Common myeloid progenitor, CD34-positive (primary cell): Measurements from ENCODE around the gene GAS2L1.

ENCODE experiments used
- CTCF ChIA-PET: fragments of 350-600 bp; sonication (Branson Sonifier 250); formaldehyde crosslinking; loops from one replicate; lab custom pipeline; 2021; ENCODE audit warnings: antibody characterized with exemption; lab: Charles Lee
- POLR2A ChIA-PET: fragments of 350-600 bp; sonication (Branson Sonifier 250); formaldehyde crosslinking; loops from one replicate; lab custom pipeline; 2021; ENCODE audit warnings: antibody characterized with exemption; lab: Charles Lee
- DNase-seq, 3 donors: peaks; one replicate each; pipeline versions ENCODE4 v3.0.0 to v3.0.0-alpha.2; 2013
- H3K27ac ChIP-seq, 2 experiments: 1 replicate in 1 of 2; 2 replicates in 1 of 2; pipeline ENCODE4 v1.7.0; 2013; ENCODE audit warnings: inconsistent platforms in 2 of 2, low read length in 2 of 2, mild to moderate bottlenecking in 2 of 2, low read depth in 1 of 2, moderate library complexity in 1 of 2; ENCODE audit not compliant: severe bottlenecking in 2 of 2, insufficient read depth in 1 of 2, poor library complexity in 1 of 2
- H3K27me3 ChIP-seq, 5 experiments: replicated peaks in 2 of 5; 1 replicate in 3 of 5; 2 replicates in 2 of 5; pipeline versions ENCODE4 v1.6.1 to v1.7.0; 2013; ENCODE audit warnings: low read length in 4 of 5, mild to moderate bottlenecking in 2 of 5, moderate library complexity in 2 of 5, inconsistent platforms in 1 of 5; ENCODE audit not compliant: insufficient read depth in 5 of 5, control insufficient read depth in 4 of 5
- H3K36me3 ChIP-seq, 4 experiments: 1 replicate in 2 of 4; 2 replicates in 2 of 4; pipeline versions ENCODE4 v1.6.1 to v1.7.0; 2013; ENCODE audit warnings: low read length in 3 of 4, control low read depth in 1 of 4, mild to moderate bottlenecking in 1 of 4; ENCODE audit not compliant: control insufficient read depth in 4 of 4, insufficient read depth in 4 of 4
- H3K4me1 ChIP-seq, 4 experiments: 1 replicate in 3 of 4; 2 replicates in 1 of 4; pipeline versions ENCODE4 v1.6.1 to v1.7.1; 2013; ENCODE audit warnings: low read length in 3 of 4, mild to moderate bottlenecking in 3 of 4, control low read depth in 1 of 4, inconsistent platforms in 1 of 4, moderate library complexity in 1 of 4; ENCODE audit not compliant: control insufficient read depth in 4 of 4, insufficient read depth in 4 of 4; ENCODE audit errors: control extremely low read depth in 1 of 4
- H3K4me3 ChIP-seq, 7 experiments: 1 replicate in 4 of 7; 2 replicates in 3 of 7; pipeline versions ENCODE4 v1.5.1 to v1.7.0; 2013; ENCODE audit warnings: mild to moderate bottlenecking in 7 of 7, low read length in 6 of 7, moderate library complexity in 6 of 7, inconsistent platforms in 2 of 7, low read depth in 2 of 7, control low read depth in 1 of 7; ENCODE audit not compliant: insufficient read depth in 4 of 7, control insufficient read depth in 1 of 7; ENCODE audit errors: extremely low read depth in 1 of 7
- H3K9me3 ChIP-seq, 5 experiments: 1 replicate in 4 of 5; 2 replicates in 1 of 5; pipeline versions ENCODE4 v1.6.1 to v1.7.1; 2013; ENCODE audit warnings: low read length in 4 of 5, mild to moderate bottlenecking in 2 of 5, inconsistent platforms in 1 of 5, low read depth in 1 of 5, moderate library complexity in 1 of 5; ENCODE audit not compliant: control insufficient read depth in 4 of 5, insufficient read depth in 2 of 5; ENCODE audit errors: control extremely low read depth in 1 of 5
- WGBS: methylation state at CpG from one replicate; pipeline ENCODE4 v1.1.5; 2013; ENCODE audit not compliant: insufficient coverage; 5-methylcytosine and 5-hydroxymethylcytosine counted together

The GAS2L1 gene

DNA sequence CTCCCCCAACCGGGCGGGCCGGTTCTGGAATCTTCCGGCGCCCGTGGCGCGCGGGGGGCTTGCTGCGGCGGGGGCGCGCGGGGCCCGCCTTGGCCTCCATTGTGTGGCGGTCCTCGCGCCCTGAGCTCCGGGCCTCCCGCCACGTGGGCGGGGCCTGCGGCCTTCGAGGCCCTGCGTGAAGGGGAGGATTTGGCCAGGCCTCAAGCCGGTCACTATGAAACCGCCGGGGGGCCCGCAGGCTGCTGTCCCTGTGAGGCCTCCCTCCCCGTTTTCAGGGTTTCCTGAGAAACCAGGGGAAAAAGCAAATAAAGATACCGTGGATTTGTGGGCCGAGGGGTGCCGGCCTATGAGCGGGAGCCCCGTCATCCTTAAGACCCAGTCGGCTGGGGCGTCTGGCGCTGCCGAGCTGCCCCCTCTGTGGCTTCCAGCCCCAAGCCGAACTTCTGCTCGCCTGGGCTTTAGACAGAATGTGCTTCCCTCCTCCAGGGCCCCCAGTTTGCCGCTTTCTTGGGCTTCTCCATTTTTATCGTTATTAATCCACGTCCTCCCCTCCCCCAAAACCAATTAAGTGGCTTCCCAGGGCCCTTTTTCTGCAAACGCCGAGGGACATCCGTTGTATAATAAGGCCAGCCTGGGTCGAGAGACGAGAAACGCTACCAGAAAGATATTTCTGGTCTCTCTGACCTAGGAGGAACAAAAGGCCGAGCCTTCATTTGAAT lies 37.8 kb upstream of the GAS2L1 start:
- peaks cover 31 to 58% (median 40%) of the 10 kb centered on the region in 4 experiments for H3K4me1 ChIP-seq
- CTCF ChIA-PET = interaction anchor here (0.8 to 1.3 kb wide), 2 partner anchors 8 to 18 kb away, joined by 3 read pairs; no protein-coding TSS in a partner anchor
- peaks cover 11 to 70% (median 29%) of the 10 kb centered on the region in 4 experiments for H3K36me3 ChIP-seq
- H3K9me3 ChIP-seq = no peaks in the 10 kb centered on the region
- peak overlapping the region; percentile 72 to 95 (median 89) for H3K4me3 ChIP-seq
- H3K27me3 ChIP-seq = no peaks in the 10 kb centered on the region
- H3K27ac ChIP-seq = peak overlapping the region; percentile 100
- WGBS = 0% methylated on average over 47 of the region's 51 CpGs
- POLR2A ChIA-PET = interaction anchor here (0.7 to 1.2 kb wide), 2 partner anchors 35 to 65 kb away, joined by 4 to 7 read pairs; no protein-coding TSS in a partner anchor
- DNase-seq = peak; percentile 33 to 75 (median 72)

DNA sequence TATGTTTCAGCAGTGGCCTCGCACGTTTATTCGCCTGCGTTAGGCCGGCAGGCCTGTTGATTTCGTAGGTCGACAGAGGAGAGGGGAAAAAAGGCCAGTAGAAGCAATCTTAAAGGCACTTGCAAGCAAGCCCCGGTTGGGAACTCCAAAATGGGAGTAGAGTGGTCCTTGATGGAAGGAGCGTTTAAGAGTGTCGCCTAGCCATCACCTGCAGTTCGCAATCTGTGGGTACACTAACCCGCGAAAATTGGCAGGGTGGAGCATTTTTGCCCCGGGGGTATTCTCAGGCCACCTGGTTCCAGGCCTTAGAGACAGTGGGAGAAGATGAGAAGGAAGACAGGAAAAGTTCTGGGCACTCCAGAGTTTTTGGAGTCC lies 37.2 kb upstream of the GAS2L1 start:
- Histone ChIP-seq H3K27me3 (no peaks in the 10 kb centered on the region), H3K36me3 (peaks cover 17 to 70% (median 31%) of the 10 kb centered on the region in 4 experiments), H3K9me3 (no peaks in the 10 kb centered on the region), H3K27ac (peak overlapping the region; percentile 100), H3K4me3 (peak overlapping the region; percentile 72 to 95 (median 89)), H3K4me1 (peaks cover 31 to 58% (median 40%) of the 10 kb centered on the region in 4 experiments)
- POLR2A ChIA-PET = interaction anchor here (1.2 kb wide), 1 partner anchor 66 kb away, joined by 4 read pairs; no protein-coding TSS in a partner anchor
- under 1% methylated on average over 14 of the region's 14 CpGs for WGBS
- CTCF ChIA-PET = interaction anchor here (1.0 kb wide), 1 partner anchor 23 kb away, joined by 3 read pairs; no protein-coding TSS in a partner anchor
- DNase-seq = no peak

DNA sequence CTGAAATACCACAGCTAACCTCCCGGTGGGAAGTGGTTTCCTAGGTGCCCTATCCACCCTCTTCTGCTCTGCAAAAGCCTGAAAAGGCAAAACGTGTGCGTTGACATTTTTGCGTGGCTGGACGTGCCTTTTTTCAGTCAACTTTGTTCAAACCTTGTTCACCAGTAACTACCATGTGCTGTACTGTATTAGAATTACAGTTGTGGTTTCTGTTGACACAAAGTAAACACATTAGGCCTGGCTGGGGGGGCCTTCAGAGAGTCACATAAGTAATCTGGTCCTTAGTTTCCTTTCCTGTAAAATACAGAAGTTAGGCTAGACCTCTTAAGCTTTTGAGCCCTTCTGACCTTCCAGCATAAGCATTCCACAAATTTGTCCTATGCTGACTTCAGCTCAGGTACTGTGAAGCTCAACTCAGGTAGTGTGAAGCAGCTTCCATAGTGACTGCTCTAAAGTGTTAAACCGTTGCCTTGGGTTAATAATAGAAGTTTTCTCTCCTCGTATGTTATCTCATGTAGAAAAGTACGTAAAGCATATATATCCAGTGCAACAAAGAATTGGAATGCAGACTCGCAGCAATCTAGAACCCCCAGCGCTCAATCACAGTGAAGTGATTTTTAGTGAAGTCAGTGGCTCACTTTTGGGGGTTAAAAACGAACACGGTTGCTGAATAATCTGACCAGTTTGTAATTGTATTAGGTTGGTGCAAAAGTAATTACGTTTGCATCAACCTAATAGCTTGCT lies 36.5 kb upstream of the GAS2L1 start:
- Histone ChIP-seq H3K4me1 (peaks cover 31 to 58% (median 40%) of the 10 kb centered on the region in 4 experiments), H3K27ac (peak overlapping the region; percentile 100), H3K4me3 (peak overlapping the region in 6 of 7 experiments; percentile 77 to 95 (median 90)), H3K27me3 (no peaks in the 10 kb centered on the region), H3K36me3 (peaks cover 19 to 72% (median 32%) of the 10 kb centered on the region in 4 experiments), H3K9me3 (no peaks in the 10 kb centered on the region)
- WGBS = 8% methylated on average over 8 of the region's 13 CpGs
- no peak for DNase-seq
- ChIA-PET POLR2A (interaction anchor here (0.9 kb wide), 1 partner anchor 21 kb away, joined by 3 read pairs; no protein-coding TSS in a partner anchor), CTCF (interaction anchor here (0.7 to 1.0 kb wide), 2 partner anchors 17 to 24 kb away, joined by 3 read pairs; no protein-coding TSS in a partner anchor)

DNA sequence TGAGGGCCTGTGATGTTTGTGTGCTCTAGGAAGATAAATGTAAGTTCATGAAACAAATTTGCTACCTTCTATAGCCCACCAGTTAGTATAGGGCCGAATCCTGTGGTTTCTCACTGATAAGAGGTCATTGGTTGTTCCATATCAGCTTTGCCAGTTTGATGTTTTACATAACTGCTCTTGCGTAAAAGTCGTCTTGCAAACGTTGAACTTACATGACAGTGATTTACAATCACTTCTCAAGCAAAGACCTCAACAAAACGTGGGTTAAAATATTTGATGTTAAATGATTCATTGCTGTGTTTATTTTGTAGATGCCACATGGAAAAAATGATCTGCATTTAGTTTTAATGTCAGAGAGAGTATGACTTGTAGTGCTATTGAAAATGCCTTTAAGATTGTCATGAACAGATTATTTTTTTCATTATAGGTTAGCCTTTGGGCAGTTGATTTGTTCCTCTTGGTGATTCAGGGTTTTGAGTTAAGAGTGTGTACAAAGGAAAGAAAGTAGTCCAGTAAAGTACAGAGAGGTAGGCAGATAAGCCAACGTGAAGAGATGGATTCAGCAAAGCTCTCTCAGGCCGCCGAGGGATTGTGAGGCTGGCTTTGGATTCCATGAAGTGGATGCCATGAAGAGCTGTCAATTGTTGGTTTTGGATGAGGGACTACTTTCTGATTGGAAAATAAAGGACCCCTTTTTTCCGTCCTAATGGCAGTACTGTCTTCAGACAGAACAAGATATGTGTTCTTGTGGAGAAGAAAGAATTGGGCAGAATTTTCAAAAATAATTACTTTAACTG lies 35.8 kb upstream of the GAS2L1 start:
- Histone ChIP-seq H3K27me3 (no peaks in the 10 kb centered on the region), H3K4me1 (peaks cover 31 to 59% (median 40%) of the 10 kb centered on the region in 4 experiments), H3K27ac (peak overlapping the region; percentile 27 to 100), H3K36me3 (peaks cover 20 to 73% (median 34%) of the 10 kb centered on the region in 4 experiments), H3K4me3 (peak overlapping the region in 5 of 7 experiments; percentile 77 to 95 (median 89)), H3K9me3 (no peaks in the 10 kb centered on the region)
- 57% methylated on average over 4 of the region's 9 CpGs for WGBS
- DNase-seq = peak; percentile 46 to 80 (median 63)
- ChIA-PET CTCF (interaction anchor here (0.7 to 4.6 kb wide), 3 partner anchors 10 to 17 kb away, joined by 3 to 23 read pairs (median 3); no protein-coding TSS in a partner anchor), POLR2A (interaction anchor here (0.6 to 0.9 kb wide), 2 partner anchors 13 to 20 kb away, joined by 3 read pairs; no protein-coding TSS in a partner anchor)

DNA sequence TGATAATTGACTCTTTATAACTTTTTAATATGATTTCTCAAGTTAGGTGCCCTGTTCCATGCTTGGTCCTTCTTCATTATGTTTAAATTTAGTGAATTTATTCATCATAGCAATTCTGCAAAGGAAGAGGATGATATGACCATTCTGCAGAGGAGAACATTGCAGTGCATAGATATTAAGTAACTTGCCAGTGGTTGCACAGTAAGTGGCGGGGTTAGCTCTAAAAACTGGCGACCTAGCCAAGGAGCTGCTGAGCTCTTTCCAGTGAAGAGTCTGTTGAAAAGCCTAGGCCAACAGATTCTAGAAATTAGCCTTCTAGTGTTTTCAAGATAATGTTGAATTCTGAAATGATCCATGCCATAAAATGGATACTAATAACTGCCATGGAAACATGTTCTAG lies 33.8 kb upstream of the GAS2L1 start:
- no peak for DNase-seq
- Histone ChIP-seq H3K36me3 (peaks cover 29 to 86% (median 47%) of the 10 kb centered on the region in 4 experiments), H3K9me3 (no peaks in the 10 kb centered on the region), H3K4me1 (peaks cover 26 to 44% (median 29%) of the 10 kb centered on the region in 4 experiments), H3K4me3 (no peak overlapping the region), H3K27me3 (no peaks in the 10 kb centered on the region), H3K27ac (peak overlapping the region in 1 of 2 experiments; percentile 31)
- POLR2A ChIA-PET = no interaction called here
- CTCF ChIA-PET = interaction anchor here (4.6 kb wide), 1 partner anchor 14 kb away, joined by 23 read pairs; no protein-coding TSS in a partner anchor
- 86% methylated on average over 1 of the region's 2 CpGs for WGBS

DNA sequence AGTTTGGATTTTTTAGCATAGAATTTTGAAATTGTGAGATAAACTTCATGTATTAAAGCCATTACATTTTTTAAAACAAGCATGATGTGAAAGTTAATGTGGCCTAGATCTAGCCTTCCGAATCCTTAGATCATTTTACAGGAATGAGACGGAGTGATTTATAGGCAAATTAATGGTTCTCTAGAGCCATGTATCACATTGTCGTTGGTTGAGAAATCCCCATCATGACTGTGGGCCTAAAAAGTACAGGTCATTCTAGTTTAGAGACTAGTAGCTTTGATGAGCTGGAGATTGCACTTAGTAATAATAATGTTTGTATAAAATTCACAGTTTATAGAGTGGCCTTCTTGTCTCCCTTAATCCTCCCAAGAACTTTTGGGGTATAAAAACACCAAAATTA lies 31.3 kb upstream of the GAS2L1 start:
- ChIA-PET CTCF (interaction anchor here (1.2 to 4.6 kb wide), 3 partner anchors 11 to 82 kb away, joined by 3 to 23 read pairs (median 3); no protein-coding TSS in a partner anchor), POLR2A (no interaction called here)
- Histone ChIP-seq H3K27ac (no peak overlapping the region), H3K36me3 (peaks cover 40 to 94% (median 64%) of the 10 kb centered on the region in 4 experiments), H3K4me1 (peaks cover 15 to 28% (median 16%) of the 10 kb centered on the region in 4 experiments), H3K4me3 (no peak overlapping the region), H3K9me3 (no peaks in the 10 kb centered on the region), H3K27me3 (no peaks in the 10 kb centered on the region)
- DNase-seq = no peak
- 89% methylated on average over 3 of the region's 3 CpGs for WGBS
